AG10803 (cell line): ENCODE data around the gene CALN1.

Experiments
- DNase-seq: peaks from one replicate; pipeline ENCODE4 v3.0.0; 2010; ENCODE audit warnings: low read depth
- H3K4me3 ChIP-seq: 2 replicates; pipeline ENCODE4 v1.5.1; 2011; ENCODE audit warnings: mild to moderate bottlenecking, low read length, control low read depth
- CTCF ChIP-seq: conservative IDR thresholded peaks from 2 replicates; pipeline ENCODE4 v1.5.1; 2011; ENCODE audit warnings: mild to moderate bottlenecking, low read length, control low read depth, inconsistent platforms

Gene CALN1

GRCh38 chr7:72099784-72100183 lies 312.4 kb downstream of the CALN1 start:
- peak; percentile 91 for DNase-seq

GRCh38 chr7:72098807-72099580 lies 313.1 kb downstream of the CALN1 start:
- peak overlapping the region; percentile 14; the same call in 1 of the 2 replicates for H3K4me3 ChIP-seq
- DNase-seq: peak; percentile 90
- TF ChIP-seq CTCF: no peak

More at GRCh38 chr7:72099784-72100183, 312.4 kb downstream of the CALN1 start:
- TF ChIP-seq CTCF: no peak
- no peak overlapping the region for H3K4me3 ChIP-seq

- H3K4me3 ChIP-seq: no peak overlapping the region
- no peak for TF ChIP-seq CTCF
- DNase-seq: no peak
Observed at GRCh38 chr7:72097226-72097625, 314.9 kb downstream of the CALN1 start.

GRCh38 chr7:72092769-72093168 lies 319.4 kb downstream of the CALN1 start:
- no peak overlapping the region for H3K4me3 ChIP-seq
- no peak for TF ChIP-seq CTCF
- DNase-seq: no peak

- TF ChIP-seq CTCF: no peak
- H3K4me3 ChIP-seq: no peak overlapping the region
- no peak for DNase-seq
Observed at GRCh38 chr7:72087926-72088325, 324.2 kb downstream of the CALN1 start.

- no peak for DNase-seq
- H3K4me3 ChIP-seq: no peak overlapping the region
- no peak for TF ChIP-seq CTCF
Observed at GRCh38 chr7:72080865-72081510, 331.1 kb downstream of the CALN1 start.

- no peak overlapping the region for H3K4me3 ChIP-seq
- no peak for DNase-seq
- TF ChIP-seq CTCF: no peak
Observed at GRCh38 chr7:72080341-72080766, 331.8 kb downstream of the CALN1 start.
